ENCODE measurements around the gene MAP3K20. TPM values are rescaled to one million over a fixed set of nuclear protein-coding genes. Genes with fewer than 3 reads are reported as not detected.

MAP3K20 gene
- total and polyA plus RNA-seq, 2 donors (not counting 1 experiment from before 2014, with no cell fraction given): 105 to 138 TPM

- peaks cover 2% of the 10 kb centered on the region for H3K36me3 ChIP-seq (ENCODE audit: control insufficient read depth, insufficient read depth, low read length)
- no peak for TF ChIP-seq CTCF (conservative IDR thresholded peaks at IDR 0.05 in 1 of 2, IDR thresholded peaks at IDR 0.05 in 1 of 2; ENCODE audit: low read depth in 1 of 2, low read length in 2 of 2)
- TF ChIP-seq EZH2 (IDR thresholded peaks at IDR 0.05; ENCODE audit: low read length, missing control alignments): no peak
- H3K4me3 ChIP-seq (replicated peaks in 1 of 4; ENCODE audit: control extremely low read depth in 1 of 4, insufficient read depth in 1 of 4, low read depth in 3 of 4, low read length in 4 of 4): peak overlapping the region; percentile 76 to 85 (median 80)
- peaks cover 57% of the 10 kb centered on the region for H3K79me2 ChIP-seq (ENCODE audit: control insufficient read depth, insufficient read depth, low read length)
- H3K9me3 ChIP-seq (ENCODE audit: control insufficient read depth, insufficient read depth, low read depth, low read length): no peaks in the 10 kb centered on the region
- peak overlapping the region; percentile 51 for H3K9ac ChIP-seq (ENCODE audit: insufficient read depth, low read length)
- H3K4me1 ChIP-seq (ENCODE audit: control insufficient read depth, extremely low read depth, insufficient read depth, low read length): peaks cover 20% of the 10 kb centered on the region
- peak overlapping the region; percentile 97 for H3K27ac ChIP-seq (ENCODE audit: insufficient read depth, low read length)
- peak overlapping the region; percentile 91 for H3K4me2 ChIP-seq (ENCODE audit: extremely low read depth, insufficient read depth, low read length)
- no peak overlapping the region for H2AFZ ChIP-seq (ENCODE audit: low read length)
- no peaks in the 10 kb centered on the region for H4K20me1 ChIP-seq (ENCODE audit: control insufficient read depth, extremely low read depth, insufficient read depth, low read length)
- H3K27me3 ChIP-seq (ENCODE audit: control insufficient read depth, insufficient read depth, low read length): no peaks in the 10 kb centered on the region
- peak; percentile 44 to 90 for DNase-seq (ENCODE audit: low read depth in 2 of 2)
These were observed 2.0 kb downstream of the MAP3K20 start for GRCh38 chr2:173077506-173078177.

- Histone ChIP-seq H3K79me2 (ENCODE audit: control insufficient read depth, insufficient read depth, low read length) (peaks cover 64% of the 10 kb centered on the region), H3K27me3 (ENCODE audit: control insufficient read depth, insufficient read depth, low read length) (no peaks in the 10 kb centered on the region), H2AFZ (ENCODE audit: low read length) (no peak overlapping the region), H3K4me2 (ENCODE audit: extremely low read depth, insufficient read depth, low read length) (peak overlapping the region; percentile 61), H3K36me3 (ENCODE audit: control insufficient read depth, insufficient read depth, low read length) (peaks cover 2% of the 10 kb centered on the region), H3K4me1 (ENCODE audit: control insufficient read depth, extremely low read depth, insufficient read depth, low read length) (peaks cover 20% of the 10 kb centered on the region), H3K27ac (ENCODE audit: insufficient read depth, low read length) (peak overlapping the region; percentile 79), H4K20me1 (ENCODE audit: control insufficient read depth, extremely low read depth, insufficient read depth, low read length) (no peaks in the 10 kb centered on the region), H3K9ac (ENCODE audit: insufficient read depth, low read length) (no peak overlapping the region), H3K4me3 (replicated peaks in 1 of 4; ENCODE audit: control extremely low read depth in 1 of 4, insufficient read depth in 1 of 4, low read depth in 3 of 4, low read length in 4 of 4) (peak overlapping the region in 1 of 4 experiments; percentile 15), H3K9me3 (ENCODE audit: control insufficient read depth, insufficient read depth, low read depth, low read length) (no peaks in the 10 kb centered on the region)
- no peak for TF ChIP-seq EZH2 (IDR thresholded peaks at IDR 0.05; ENCODE audit: low read length, missing control alignments)
- TF ChIP-seq CTCF (conservative IDR thresholded peaks at IDR 0.05 in 1 of 2, IDR thresholded peaks at IDR 0.05 in 1 of 2; ENCODE audit: low read depth in 1 of 2, low read length in 2 of 2): no peak
- peak in 1 of 2 donors; percentile 53 for DNase-seq (ENCODE audit: low read depth in 2 of 2)
These were observed 3.5 kb downstream of the MAP3K20 start for GRCh38 chr2:173079141-173079540.

- Histone ChIP-seq H3K4me2 (ENCODE audit: extremely low read depth, insufficient read depth, low read length) (peak overlapping the region; percentile 26), H3K4me3 (replicated peaks in 1 of 4; ENCODE audit: control extremely low read depth in 1 of 4, insufficient read depth in 1 of 4, low read depth in 3 of 4, low read length in 4 of 4) (no peak overlapping the region), H3K4me1 (ENCODE audit: control insufficient read depth, extremely low read depth, insufficient read depth, low read length) (peaks cover 23% of the 10 kb centered on the region), H3K9me3 (ENCODE audit: control insufficient read depth, insufficient read depth, low read depth, low read length) (no peaks in the 10 kb centered on the region), H4K20me1 (ENCODE audit: control insufficient read depth, extremely low read depth, insufficient read depth, low read length) (no peaks in the 10 kb centered on the region), H3K36me3 (ENCODE audit: control insufficient read depth, insufficient read depth, low read length) (peaks cover 2% of the 10 kb centered on the region), H3K79me2 (ENCODE audit: control insufficient read depth, insufficient read depth, low read length) (peaks cover 74% of the 10 kb centered on the region), H3K27me3 (ENCODE audit: control insufficient read depth, insufficient read depth, low read length) (no peaks in the 10 kb centered on the region), H3K27ac (ENCODE audit: insufficient read depth, low read length) (peak overlapping the region; percentile 79), H2AFZ (ENCODE audit: low read length) (no peak overlapping the region), H3K9ac (ENCODE audit: insufficient read depth, low read length) (no peak overlapping the region)
- TF ChIP-seq EZH2 (IDR thresholded peaks at IDR 0.05; ENCODE audit: low read length, missing control alignments): no peak
- no peak for TF ChIP-seq CTCF (conservative IDR thresholded peaks at IDR 0.05 in 1 of 2, IDR thresholded peaks at IDR 0.05 in 1 of 2; ENCODE audit: low read depth in 1 of 2, low read length in 2 of 2)
- DNase-seq (ENCODE audit: low read depth in 2 of 2): peak; percentile 91 to 98
These were observed 4.6 kb downstream of the MAP3K20 start for GRCh38 chr2:173079973-173080860.
